CD4-positive, alpha-beta T cell (primary cell): Measurements from ENCODE around the gene DAPK2. TPM values are rescaled to one million over a fixed set of nuclear protein-coding genes. Genes with fewer than 3 reads are reported as not detected.

Experiments
- ATAC-seq: fragments of 200-7000 bp; cut with Tn5 transposase; one replicate; pipeline ENCODE4 v1.10.0; 2022; ENCODE audit warnings: mild to moderate bottlenecking; ENCODE audit not compliant: poor library complexity
- CTCF ChIA-PET: fragments of 350-600 bp; sonication (Branson Sonifier 250); formaldehyde crosslinking; loops from one replicate; lab custom pipeline; 2021; ENCODE audit warnings: antibody characterized with exemption, inconsistent platforms; lab: Charles Lee
- POLR2A ChIA-PET: fragments of 350-600 bp; sonication (Branson Sonifier 250); formaldehyde crosslinking; loops from one replicate; lab custom pipeline; 2021; ENCODE audit warnings: antibody characterized with exemption, inconsistent platforms; lab: Charles Lee
- DNase-seq, 14 experiments: peaks; one replicate each; pipeline ENCODE4 v3.0.0-alpha.2; 2013 to 2020; ENCODE audit warnings: mixed read lengths in 2 of 14
- H3K27ac ChIP-seq, 2 donors: one replicate each; pipeline versions ENCODE4 v1.5.1 to v1.7.0; 2013; ENCODE audit warnings: low read length in 2 of 2, low read depth in 1 of 2, mild to moderate bottlenecking in 1 of 2
- H3K27me3 ChIP-seq, 2 experiments: 1 replicate in 1 of 2; 2 replicates in 1 of 2; pipeline versions ENCODE4 v1.6.1 to v1.7.0; 2013; ENCODE audit warnings: low read length in 2 of 2, control low read depth in 1 of 2, mild to moderate bottlenecking in 1 of 2, moderate library complexity in 1 of 2; ENCODE audit not compliant: insufficient read depth in 2 of 2, control insufficient read depth in 1 of 2
- H3K36me3 ChIP-seq: one replicate; pipeline ENCODE4 v1.6.1; 2013; ENCODE audit warnings: low read length, control low read depth; ENCODE audit not compliant: insufficient read depth
- H3K4me1 ChIP-seq: one replicate; pipeline ENCODE4 v1.6.1; 2013; ENCODE audit warnings: low read length, control low read depth; ENCODE audit not compliant: insufficient read depth
- H3K4me3 ChIP-seq: one replicate; pipeline ENCODE4 v1.5.1; 2013; ENCODE audit warnings: mild to moderate bottlenecking, low read length, moderate library complexity
- H3K9me3 ChIP-seq, 2 experiments: 1 replicate in 1 of 2; 2 replicates in 1 of 2; pipeline versions ENCODE4 v1.6.1 to v1.7.0; 2013; ENCODE audit warnings: low read length in 2 of 2, mild to moderate bottlenecking in 2 of 2, control low read depth in 1 of 2, moderate library complexity in 1 of 2; ENCODE audit not compliant: control insufficient read depth in 1 of 2, insufficient read depth in 1 of 2
- H3K27ac Mint-ChIP-seq: one replicate; pipeline ENCODE4 v1.8.0; 2020; ENCODE audit warnings: mixed read lengths
- H3K27me3 Mint-ChIP-seq: one replicate; pipeline ENCODE4 v1.8.0; 2021; ENCODE audit warnings: mixed read lengths
- H3K36me3 Mint-ChIP-seq: one replicate; pipeline ENCODE4 v1.8.0; 2021; ENCODE audit warnings: low read depth, mixed read lengths
- H3K4me1 Mint-ChIP-seq: one replicate; pipeline ENCODE4 v1.8.0; 2021; ENCODE audit warnings: low read depth, mixed read lengths
- H3K4me3 Mint-ChIP-seq: one replicate; pipeline ENCODE4 v1.8.0; 2020; ENCODE audit warnings: mild to moderate bottlenecking, mixed read lengths
- H3K9me3 Mint-ChIP-seq: one replicate; pipeline ENCODE4 v1.8.0; 2020; ENCODE audit warnings: mixed read lengths
- CTCF ChIP-seq: fragments of 200-600 bp; IDR thresholded peaks from one replicate; pipeline ENCODE4 v1.8.0; 2022; ENCODE audit warnings: antibody characterized with exemption, mild to moderate bottlenecking
- intact Hi-C, 2 experiments: fragments of 100-400 bp; cut with DNase I in 1 of 2; cut with micrococcal nuclease in 1 of 2; formaldehyde crosslinking; loops; one replicate each; pipeline versions ENCODE4 v1.15.1 to v1.9.0; 2023 to 2025; cut with DNase I, micrococcal nuclease
- total RNA-seq, 174 experiments: library from RNA in 2 of 174; stranded (reverse) in 2 of 174; gene quantifications; one replicate each; pipeline ENCODE4 v1.2.3 and lab custom pipeline; 2021 to 2026

The DAPK2 gene
- total RNA-seq, 2 experiments from 2014 or later, result 1.3 to 1.6 TPM

GRCh38 chr15:63930034-63930433 lies 116.3 kb downstream of the DAPK2 start:
- no peak for TF ChIP-seq CTCF
- H3K9me3 Mint-ChIP-seq, result no peaks in the 10 kb centered on the region
- H3K4me1 Mint-ChIP-seq, result peaks cover 5% of the 10 kb centered on the region
- intact Hi-C loops, result no loop called here
- POLR2A ChIA-PET, result no interaction called here
- H3K27me3 Mint-ChIP-seq, result no peaks in the 10 kb centered on the region
- ATAC-seq (no peak), DNase-seq (peak in 1 of 14 experiments; percentile 10)
- no peaks in the 10 kb centered on the region for H3K36me3 Mint-ChIP-seq
- no peak overlapping the region for H3K4me3 ChIP-seq
- no peak overlapping the region for H3K4me3 Mint-ChIP-seq
- H3K27ac Mint-ChIP-seq, result no peak overlapping the region
- CTCF ChIA-PET, result interaction anchor here (1.2 kb wide), 1 partner anchor 138 kb away, joined by 3 read pairs; no protein-coding TSS in a partner anchor
- no peaks in the 10 kb centered on the region for H3K36me3 ChIP-seq
- no peak overlapping the region for H3K27ac ChIP-seq
- H3K27me3 ChIP-seq, result no peaks in the 10 kb centered on the region
- H3K4me1 ChIP-seq, result no peaks in the 10 kb centered on the region
- no peaks in the 10 kb centered on the region for H3K9me3 ChIP-seq

GRCh38 chr15:63928185-63928842 lies 118.0 kb downstream of the DAPK2 start:
- H3K4me3 Mint-ChIP-seq, result no peak overlapping the region
- Histone ChIP-seq H3K4me3 (no peak overlapping the region), H3K4me1 (no peaks in the 10 kb centered on the region), H3K27me3 (no peaks in the 10 kb centered on the region), H3K9me3 (no peaks in the 10 kb centered on the region), H3K36me3 (no peaks in the 10 kb centered on the region), H3K27ac (no peak overlapping the region)
- TF ChIP-seq CTCF, result no peak
- peaks cover 5% of the 10 kb centered on the region for H3K4me1 Mint-ChIP-seq
- ChIA-PET POLR2A (interaction anchor here (0.9 kb wide), 1 partner anchor 94 kb away, joined by 3 read pairs; the partner anchor contains the start of gene HERC1), CTCF (interaction anchor here (0.6 kb wide), 1 partner anchor 435 kb away, joined by 3 read pairs; no protein-coding TSS in a partner anchor)
- H3K9me3 Mint-ChIP-seq, result no peaks in the 10 kb centered on the region
- no peaks in the 10 kb centered on the region for H3K36me3 Mint-ChIP-seq
- no peaks in the 10 kb centered on the region for H3K27me3 Mint-ChIP-seq
- no peak for DNase-seq
- intact Hi-C loops, result no loop called here
- H3K27ac Mint-ChIP-seq, result no peak overlapping the region
- no peak for ATAC-seq

- Mint-ChIP-seq H3K27ac (no peak overlapping the region), H3K36me3 (no peaks in the 10 kb centered on the region), H3K4me1 (peaks cover 23% of the 10 kb centered on the region)
These were observed 122.0 kb downstream of the DAPK2 start for GRCh38 chr15:63923993-63924950.

More at GRCh38 chr15:63923993-63924950, 122.0 kb downstream of the DAPK2 start:
- TF ChIP-seq CTCF, result no peak
- H3K27me3 Mint-ChIP-seq, result no peaks in the 10 kb centered on the region
- Histone ChIP-seq H3K27ac (no peak overlapping the region), H3K9me3 (no peaks in the 10 kb centered on the region), H3K36me3 (no peaks in the 10 kb centered on the region), H3K27me3 (no peaks in the 10 kb centered on the region), H3K4me1 (peaks cover 10% of the 10 kb centered on the region), H3K4me3 (no peak overlapping the region)
- no peaks in the 10 kb centered on the region for H3K9me3 Mint-ChIP-seq
- intact Hi-C loops, result no loop called here
- DNase-seq, result no peak
- ATAC-seq, result no peak
- no peak overlapping the region for H3K4me3 Mint-ChIP-seq
- POLR2A ChIA-PET, result interaction anchor here (1.0 kb wide), 1 partner anchor 87 kb away, joined by 3 read pairs; no protein-coding TSS in a partner anchor
- CTCF ChIA-PET, result no interaction called here
